Kidney (tissue), 14 donors: Measurements from ENCODE around the gene PSG2. TPM values are rescaled to one million over a fixed set of nuclear protein-coding genes. Genes with fewer than 3 reads are reported as not detected.
"Not testable (repeated sequence)": the region's sequence is repeated elsewhere in the genome, so short reads cannot be mapped to it uniquely, and the experiment has no call there.

ENCODE experiments used
- DNase-seq, 5 donors: peaks; one replicate each; pipeline ENCODE4 v3.0.0-alpha.2; 2013 to 2020
- FAIRE-seq: peaks from 2 replicates; lab custom pipeline; 2012; peaks lifted over from hg19 to GRCh38; lab: Jason Lieb, UNC
- H3K27ac ChIP-seq, 2 donors: one replicate each; pipeline ENCODE4 v1.7.0; 2013; ENCODE audit warnings: low read depth in 2 of 2, low read length in 2 of 2, inconsistent platforms in 1 of 2
- H3K27me3 ChIP-seq: one replicate; pipeline ENCODE4 v1.7.1; 2013; ENCODE audit warnings: low read length, inconsistent platforms; ENCODE audit not compliant: control insufficient read depth, insufficient read depth
- H3K36me3 ChIP-seq, 3 donors: one replicate each; pipeline versions ENCODE4 v1.7.0 to v1.7.1; 2013; ENCODE audit warnings: low read length in 3 of 3, control low read depth in 1 of 3, inconsistent platforms in 1 of 3; ENCODE audit not compliant: insufficient read depth in 3 of 3, control insufficient read depth in 2 of 3
- H3K4me1 ChIP-seq, 3 donors: one replicate each; pipeline versions ENCODE4 v1.7.0 to v1.7.1; 2013; ENCODE audit warnings: low read length in 3 of 3, inconsistent platforms in 1 of 3, low read depth in 1 of 3; ENCODE audit not compliant: control insufficient read depth in 2 of 3, insufficient read depth in 2 of 3
- H3K4me3 ChIP-seq, 3 donors: one replicate each; pipeline versions ENCODE4 v1.7.0 to v1.8.1; 2013; ENCODE audit warnings: low read length in 3 of 3, control low read depth in 1 of 3, inconsistent platforms in 1 of 3
- H3K9ac ChIP-seq, 3 donors: one replicate each; pipeline versions ENCODE4 v1.7.0 to v1.7.1; 2013; ENCODE audit warnings: low read length in 3 of 3, control low read depth in 1 of 3, inconsistent platforms in 1 of 3
- H3K9me3 ChIP-seq, 3 donors: one replicate each; pipeline versions ENCODE4 v1.7.0 to v1.7.1; 2013; ENCODE audit warnings: low read length in 3 of 3, control low read depth in 1 of 3, inconsistent platforms in 1 of 3; ENCODE audit not compliant: control insufficient read depth in 2 of 3, insufficient read depth in 1 of 3
- intact Hi-C: fragments of 100-400 bp; cut with DNase I; formaldehyde crosslinking; loops from one replicate; pipeline ENCODE4 v1.11.1; 2022
- polyA plus RNA-seq: library from polyadenylated mRNA; stranded (reverse); fragments of 350-450 nt; fragmentation: Illumina TruSeq; extraction: RNeasy Lipid Tissue Mini Kit (QIAGEN cat#74804); gene quantifications from one replicate; pipeline ENCODE4 v1.2.3, GENCODE V29; 2014; ENCODE audit warnings: low read depth, low replicate concordance; ENCODE audit not compliant: insufficient read depth
- total RNA-seq: library from RNA; stranded (reverse); fragmentation: NEBNext Ultra II Directional; extraction: Animal tissue kit (Norgen Biotek cat#: 25700); gene quantifications from one replicate; pipeline ENCODE4 v1.2.1, GENCODE V29; 2021
- TF ChIP-seq, protein P1 (sequence below): IDR thresholded peaks from 3 replicates; pipeline ENCODE4 v1.5.1; 2012; ENCODE audit warnings: mild to moderate bottlenecking, moderate library complexity, borderline replicate concordance; ENCODE audit not compliant: insufficient read depth; ENCODE audit errors: extremely low read depth
- donor health status: control.
- donor health status: control.
- donor health status: control.
- donor health status: control.
- donor health status: control.
- donor health status: DM: yes; HTN: yes; CAD: no.
- donor health status: Normal renal cell carcinoma (clear cell type).

PSG2 gene
- total and polyA plus RNA-seq, 2 donors from 2014 or later, result not detected

DNA sequence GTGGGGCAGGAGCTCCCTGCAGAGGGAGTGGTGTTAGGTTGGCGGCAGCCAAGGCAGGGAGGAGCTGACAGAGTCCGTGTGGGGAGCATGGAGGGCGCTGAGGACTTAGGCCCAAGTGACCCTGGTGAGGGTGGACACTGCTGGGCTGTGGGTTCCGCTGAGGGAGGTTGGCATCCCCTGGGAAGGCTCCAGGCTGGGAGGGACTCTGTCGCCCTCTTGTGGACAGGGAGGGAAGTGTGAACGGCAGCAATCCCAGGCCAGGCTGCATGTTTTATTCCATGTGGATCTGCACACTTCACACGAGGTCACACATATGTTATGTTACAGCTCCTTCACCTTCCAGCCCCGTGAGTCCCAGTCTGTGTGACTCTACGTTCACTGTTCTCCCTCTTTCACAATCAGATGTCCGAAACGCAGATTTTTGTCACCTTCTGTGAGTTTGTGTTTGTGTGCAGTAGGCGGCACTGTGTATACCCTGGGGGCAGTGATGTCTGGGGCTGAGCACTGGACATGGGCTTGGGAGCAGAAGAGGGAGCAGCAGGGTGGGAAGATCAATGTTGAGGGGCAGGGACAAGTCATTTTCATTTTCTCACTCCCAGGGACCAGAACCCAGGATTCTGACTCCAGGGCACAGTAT lies 1.8 kb upstream of the PSG2 start:
- H3K9me3 ChIP-seq, FAIRE-seq, H3K36me3 ChIP-seq, H3K9ac ChIP-seq, H3K27me3 ChIP-seq, H3K27ac ChIP-seq, H3K4me1 ChIP-seq, H3K4me3 ChIP-seq, intact Hi-C loops: not testable (repeated sequence)
- DNase-seq, result peak in 1 of 5 donors; percentile 6

DNA sequence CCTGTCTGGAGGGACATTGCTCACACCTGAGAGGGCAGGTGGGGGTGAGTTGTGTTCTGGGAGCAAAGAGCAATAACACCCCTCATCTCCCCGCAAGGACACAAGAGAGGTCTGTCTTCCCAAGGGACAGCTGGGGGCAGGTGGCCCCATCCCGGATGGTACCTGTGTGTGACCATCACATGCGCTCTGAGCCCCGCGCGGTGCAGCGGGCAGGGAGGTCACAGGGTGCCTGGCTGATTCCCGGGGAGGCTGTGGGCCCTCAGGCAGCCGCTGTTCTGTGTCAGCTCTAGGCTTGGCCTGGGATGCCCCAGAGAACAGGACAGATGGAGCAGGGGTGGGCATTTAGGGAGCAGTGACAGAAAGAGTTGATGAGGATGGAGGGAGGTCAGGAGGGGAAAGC lies 1.2 kb upstream of the PSG2 start:
- FAIRE-seq, H3K36me3 ChIP-seq, H3K27me3 ChIP-seq, H3K9me3 ChIP-seq, DNase-seq, H3K27ac ChIP-seq, H3K4me3 ChIP-seq, intact Hi-C loops, H3K9ac ChIP-seq, H3K4me1 ChIP-seq: not testable (repeated sequence)

DNA sequence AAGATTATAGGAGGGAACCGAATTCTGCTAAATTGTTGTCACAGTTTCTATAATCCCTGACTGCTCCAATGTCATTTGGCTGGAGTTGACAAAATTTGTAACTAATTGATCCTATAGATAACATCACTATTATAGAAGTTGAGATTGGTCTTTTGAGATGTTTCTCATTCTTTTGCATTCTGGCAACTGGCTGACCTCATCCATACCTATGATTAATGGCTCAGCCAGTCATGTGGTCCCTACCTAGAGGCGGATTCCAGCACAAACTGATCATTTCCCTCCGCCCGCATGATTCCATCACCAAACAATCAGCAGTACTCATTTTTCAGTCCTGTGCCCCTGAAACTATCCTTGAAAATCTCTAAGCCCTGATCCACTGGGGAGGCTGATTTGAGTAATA lies 4.2 kb downstream of the PSG2 start:
- Histone ChIP-seq H3K36me3 (no peaks in the 10 kb centered on the region), H3K27ac (no peak overlapping the region), H3K4me3 (no peak overlapping the region), H3K27me3 (no peaks in the 10 kb centered on the region), H3K4me1 (no peaks in the 10 kb centered on the region), H3K9me3 (no peaks in the 10 kb centered on the region), H3K9ac (no peak overlapping the region)
- FAIRE-seq, result no peak
- TF ChIP-seq, protein P1, sequence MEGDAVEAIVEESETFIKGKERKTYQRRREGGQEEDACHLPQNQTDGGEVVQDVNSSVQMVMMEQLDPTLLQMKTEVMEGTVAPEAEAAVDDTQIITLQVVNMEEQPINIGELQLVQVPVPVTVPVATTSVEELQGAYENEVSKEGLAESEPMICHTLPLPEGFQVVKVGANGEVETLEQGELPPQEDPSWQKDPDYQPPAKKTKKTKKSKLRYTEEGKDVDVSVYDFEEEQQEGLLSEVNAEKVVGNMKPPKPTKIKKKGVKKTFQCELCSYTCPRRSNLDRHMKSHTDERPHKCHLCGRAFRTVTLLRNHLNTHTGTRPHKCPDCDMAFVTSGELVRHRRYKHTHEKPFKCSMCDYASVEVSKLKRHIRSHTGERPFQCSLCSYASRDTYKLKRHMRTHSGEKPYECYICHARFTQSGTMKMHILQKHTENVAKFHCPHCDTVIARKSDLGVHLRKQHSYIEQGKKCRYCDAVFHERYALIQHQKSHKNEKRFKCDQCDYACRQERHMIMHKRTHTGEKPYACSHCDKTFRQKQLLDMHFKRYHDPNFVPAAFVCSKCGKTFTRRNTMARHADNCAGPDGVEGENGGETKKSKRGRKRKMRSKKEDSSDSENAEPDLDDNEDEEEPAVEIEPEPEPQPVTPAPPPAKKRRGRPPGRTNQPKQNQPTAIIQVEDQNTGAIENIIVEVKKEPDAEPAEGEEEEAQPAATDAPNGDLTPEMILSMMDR, result no peak
- no peak for DNase-seq
- intact Hi-C loops, result no loop called here

DNA sequence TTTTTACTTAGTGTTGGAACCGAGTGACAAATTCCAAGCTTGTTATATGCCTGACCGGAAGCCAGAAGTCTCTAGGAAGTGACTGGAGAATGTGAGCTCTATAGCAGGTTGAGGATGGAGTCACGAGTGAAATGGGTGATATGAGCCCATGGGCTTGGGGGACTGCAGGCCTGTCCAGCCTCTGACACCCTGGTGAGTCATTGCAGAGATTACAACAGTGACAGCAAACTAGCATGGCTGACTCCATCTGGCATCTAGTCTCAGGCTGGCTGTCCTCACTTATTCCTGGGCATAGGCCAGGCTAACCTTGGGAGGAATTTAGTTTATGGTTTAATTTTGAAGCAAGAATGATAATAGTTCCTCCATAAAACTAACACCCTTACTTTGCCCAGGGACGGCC lies 4.6 kb downstream of the PSG2 start:
- intact Hi-C loops, FAIRE-seq, DNase-seq, H3K4me1 ChIP-seq, H3K4me3 ChIP-seq, H3K27ac ChIP-seq, H3K36me3 ChIP-seq, H3K9ac ChIP-seq, H3K9me3 ChIP-seq, H3K27me3 ChIP-seq: not testable (repeated sequence)

DNA sequence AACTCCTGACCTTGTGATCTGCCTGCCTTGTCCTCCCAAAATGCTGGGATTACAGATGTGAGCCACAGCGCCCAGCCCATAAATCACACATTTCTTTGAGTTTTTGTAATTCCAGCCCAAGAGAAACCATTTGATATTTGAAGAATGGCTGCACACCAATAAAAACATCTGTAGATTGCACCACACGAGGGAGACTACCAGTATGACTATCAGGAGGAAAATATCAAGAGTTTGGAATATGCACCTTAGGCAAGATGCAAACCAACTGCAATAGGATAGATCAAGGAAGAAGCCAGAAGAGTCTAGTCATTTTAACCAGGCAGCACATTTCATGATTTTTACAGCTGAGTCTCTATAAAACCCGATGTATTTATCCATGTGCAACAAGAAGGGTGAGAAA lies 20.1 kb downstream of the PSG2 start:
- H3K36me3 ChIP-seq, H3K4me3 ChIP-seq, H3K4me1 ChIP-seq, H3K27me3 ChIP-seq, H3K9me3 ChIP-seq, H3K9ac ChIP-seq, DNase-seq, FAIRE-seq, intact Hi-C loops, H3K27ac ChIP-seq: not testable (repeated sequence)

DNA sequence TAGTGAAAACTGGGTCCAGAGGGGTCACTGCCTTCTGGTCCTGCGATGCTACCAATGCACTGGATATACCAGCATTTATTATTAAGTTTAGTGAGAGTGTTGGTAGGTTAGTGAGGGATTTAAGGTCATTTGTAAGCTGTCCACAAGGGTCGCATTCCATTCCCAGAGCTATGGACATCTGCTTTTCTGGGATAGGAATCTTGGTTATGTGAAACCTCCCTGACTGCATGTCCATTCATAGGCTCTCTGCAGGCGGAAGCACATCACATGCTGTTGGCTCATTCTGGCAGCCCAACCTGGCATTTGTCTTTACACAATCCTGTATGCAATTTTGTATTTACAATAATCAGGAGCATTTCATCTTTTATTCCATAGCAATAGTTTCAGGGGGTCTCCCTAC lies 21.2 kb downstream of the PSG2 start:
- DNase-seq, H3K9ac ChIP-seq, H3K4me3 ChIP-seq, H3K36me3 ChIP-seq, H3K27ac ChIP-seq, H3K27me3 ChIP-seq, FAIRE-seq, intact Hi-C loops, H3K9me3 ChIP-seq, H3K4me1 ChIP-seq: not testable (repeated sequence)

DNA sequence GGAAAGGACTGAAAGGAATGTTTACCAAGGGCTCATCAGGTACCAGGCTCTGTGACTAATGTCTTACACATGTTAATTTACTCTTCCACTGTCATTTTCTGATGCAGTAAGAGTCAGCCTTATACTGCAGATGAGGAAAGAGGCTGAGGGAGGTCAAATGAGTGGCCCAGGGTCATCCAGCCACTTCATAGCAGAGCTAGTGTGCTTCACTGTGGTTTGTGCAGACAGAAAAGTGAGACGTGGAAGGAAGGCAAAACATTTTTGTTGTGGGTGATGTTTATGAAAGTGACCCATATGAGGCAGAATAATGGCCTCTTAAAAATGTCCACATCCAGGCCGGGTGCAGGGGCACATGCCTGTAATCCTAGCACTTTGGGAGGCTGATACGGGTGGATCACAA lies 22.2 kb downstream of the PSG2 start:
- H3K9me3 ChIP-seq, intact Hi-C loops, H3K27ac ChIP-seq, H3K36me3 ChIP-seq, H3K4me3 ChIP-seq, H3K27me3 ChIP-seq, DNase-seq, H3K4me1 ChIP-seq, FAIRE-seq, H3K9ac ChIP-seq: not testable (repeated sequence)

DNA sequence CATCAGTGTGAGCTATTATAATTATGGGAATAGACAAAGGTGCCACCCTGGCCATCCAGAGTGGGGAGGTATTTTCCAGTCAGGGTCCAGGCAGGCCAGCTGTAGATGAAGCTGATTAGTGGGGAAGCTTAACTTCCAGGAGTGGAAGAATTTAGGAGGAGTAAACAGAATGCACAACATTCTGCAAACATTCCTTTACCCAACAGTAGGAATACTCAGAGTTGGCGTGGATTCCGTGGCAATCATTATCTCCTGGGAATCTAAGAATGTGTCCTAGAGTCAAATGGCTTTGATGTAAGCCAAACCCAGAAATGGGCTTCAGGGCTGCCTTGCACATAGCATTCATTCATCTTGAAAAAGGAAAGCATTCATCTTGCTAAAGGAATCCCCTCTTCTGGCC lies 23.0 kb downstream of the PSG2 start:
- H3K4me3 ChIP-seq, H3K27ac ChIP-seq, H3K36me3 ChIP-seq, H3K4me1 ChIP-seq, H3K27me3 ChIP-seq, H3K9ac ChIP-seq, DNase-seq, intact Hi-C loops, H3K9me3 ChIP-seq, FAIRE-seq: not testable (repeated sequence)
